GM12878 (cell line): ENCODE data around the gene UBE2Q2.

Source experiments
- ATF7 ChIP-seq: fragments of 450-650 bp; IDR thresholded peaks from 2 replicates; pipeline ENCODE4 v1.6.1; 2016; ENCODE audit warnings: low read depth, mild to moderate bottlenecking
- CBFB ChIP-seq: IDR thresholded peaks from 2 replicates; pipeline ENCODE4 v1.6.1; 2016; ENCODE audit warnings: antibody characterized with exemption, low read depth
- CHD2 ChIP-seq: IDR thresholded peaks from 2 replicates; pipeline ENCODE4 v1.6.1; 2011; ENCODE audit warnings: low read depth, low read length, improper control_type of control experiment, borderline replicate concordance
- CREB1 ChIP-seq: IDR thresholded peaks from 2 replicates; pipeline ENCODE4 v1.6.1; 2012; ENCODE audit warnings: low read depth, mild to moderate bottlenecking, inconsistent platforms
- E2F8 ChIP-seq: fragments of 450-650 bp; IDR thresholded peaks from 2 replicates; pipeline ENCODE4 v1.6.1; 2018; ENCODE audit warnings: mild to moderate bottlenecking, low read depth, moderate library complexity; ENCODE audit not compliant: partially characterized antibody
- EZH2 ChIP-seq: IDR thresholded peaks from 2 replicates; pipeline ENCODE4 v1.6.1; 2012; ENCODE audit warnings: low read depth, mild to moderate bottlenecking, control low read depth, inconsistent platforms, low read length, borderline replicate concordance; ENCODE audit not compliant: control insufficient read depth
- FOS ChIP-seq: IDR thresholded peaks from 3 replicates; pipeline ENCODE4 v1.6.1; 2011; ENCODE audit warnings: borderline replicate concordance; ENCODE audit not compliant: insufficient read length; ENCODE audit errors: extremely low read depth
- JUND ChIP-seq: IDR thresholded peaks from 2 replicates; pipeline ENCODE4 v1.6.1; 2012; ENCODE audit warnings: low read depth, mild to moderate bottlenecking, low read length, improper control_type of control experiment, moderate library complexity
- POLR2AphosphoS5 ChIP-seq: IDR thresholded peaks from 2 replicates; pipeline ENCODE4 v1.6.1; 2011; ENCODE audit warnings: mild to moderate bottlenecking, low read length, inconsistent platforms
- ZNF274 ChIP-seq: IDR thresholded peaks from one replicate; pipeline ENCODE4 v1.8.0; 2011; ENCODE audit not compliant: insufficient read length, insufficient read depth
- TF ChIP-seq, protein P1 (sequence below): fragments of 450-650 bp; IDR thresholded peaks from 2 replicates; pipeline ENCODE4 v1.6.1; 2016; ENCODE audit warnings: mild to moderate bottlenecking

DNA sequence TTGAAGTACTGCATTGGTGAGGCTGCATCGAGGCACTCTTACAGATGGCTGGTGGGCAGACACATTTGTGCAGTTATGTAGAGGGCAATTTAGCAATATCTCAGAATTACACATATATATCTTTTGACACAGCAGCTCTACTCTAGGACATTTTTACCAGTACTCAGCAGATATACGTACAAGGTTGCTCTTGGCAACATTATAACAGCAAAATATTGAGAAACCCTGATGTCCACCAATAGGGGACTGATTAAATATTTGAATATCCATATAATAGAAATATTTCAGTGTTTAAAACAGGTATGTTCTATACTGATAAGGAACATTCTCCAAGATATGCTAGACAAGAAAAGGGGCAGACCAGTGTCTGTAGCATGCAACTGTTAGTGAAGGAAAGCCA, 52.5 kb downstream of the UBE2Q2 start:
- TF ChIP-seq POLR2AphosphoS5 (no peak), ZNF274 (no peak), FOS (no peak), E2F8 (no peak), CREB1 (no peak), ATF7 (no peak), CBFB (no peak), EZH2 (no peak), JUND (no peak), CHD2 (no peak)
- TF ChIP-seq, protein P1, sequence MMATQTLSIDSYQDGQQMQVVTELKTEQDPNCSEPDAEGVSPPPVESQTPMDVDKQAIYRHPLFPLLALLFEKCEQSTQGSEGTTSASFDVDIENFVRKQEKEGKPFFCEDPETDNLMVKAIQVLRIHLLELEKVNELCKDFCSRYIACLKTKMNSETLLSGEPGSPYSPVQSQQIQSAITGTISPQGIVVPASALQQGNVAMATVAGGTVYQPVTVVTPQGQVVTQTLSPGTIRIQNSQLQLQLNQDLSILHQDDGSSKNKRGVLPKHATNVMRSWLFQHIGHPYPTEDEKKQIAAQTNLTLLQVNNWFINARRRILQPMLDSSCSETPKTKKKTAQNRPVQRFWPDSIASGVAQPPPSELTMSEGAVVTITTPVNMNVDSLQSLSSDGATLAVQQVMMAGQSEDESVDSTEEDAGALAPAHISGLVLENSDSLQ, result no peak
